LHCN-M2 (cell line): Measurements from ENCODE around the gene ZKSCAN5. TPM values are rescaled to one million over a fixed set of nuclear protein-coding genes. Genes with fewer than 3 reads are reported as not detected.

ENCODE experiments used
- DNase-seq: peaks from one replicate; pipeline ENCODE4 v3.0.0-alpha.2; 2012; ENCODE audit warnings: low read depth
- polyA plus RNA-seq: library from polyadenylated mRNA; unstranded; fragments of >200 nt; gene quantifications from one replicate; pipeline ENCODE4 v1.2.1, GENCODE V29; 2012; ENCODE audit warnings: missing spikeins
- total RNA-seq: library from RNA; depleted of rRNA; stranded (reverse); fragments of >200 nt; gene quantifications from 2 replicates; pipeline ENCODE4 v1.2.3, GENCODE V29; 2014; rRNA removed

The ZKSCAN5 gene
- 18.7 and 22.6 TPM in 2 replicates for total RNA-seq
- polyA plus RNA-seq = 8.6 TPM

GRCh38 chr7:99504603-99505323 lies at the start of gene ZKSCAN5:
Gene ZKSCAN5 (plus strand): TSS chr7:99504662. CDS start chr7:99506045, 1,383 bp downstream.
- DNase-seq = peak; percentile 98

DNA sequence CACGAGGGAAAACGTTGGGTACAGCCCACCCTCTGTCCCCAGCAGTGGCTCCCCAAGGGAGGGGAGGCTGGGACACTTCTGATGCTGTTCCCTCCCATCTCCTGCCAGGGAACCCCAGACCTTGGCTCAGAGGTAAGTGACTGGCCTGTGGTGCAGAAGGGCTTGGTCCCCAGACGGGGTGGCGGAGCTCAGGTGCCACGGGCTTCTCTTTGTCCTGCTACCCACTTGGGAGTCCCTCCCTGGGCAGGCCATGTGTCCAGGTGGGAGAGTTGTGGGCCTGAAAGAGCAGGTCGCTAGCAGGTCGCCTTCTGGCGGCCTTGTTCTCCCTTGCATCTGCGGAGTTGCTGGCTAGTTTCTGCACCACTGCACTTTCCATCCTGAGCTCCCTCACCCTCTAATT lies 48.6 kb upstream of the ZKSCAN5 start:
- DNase-seq = no peak

DNA sequence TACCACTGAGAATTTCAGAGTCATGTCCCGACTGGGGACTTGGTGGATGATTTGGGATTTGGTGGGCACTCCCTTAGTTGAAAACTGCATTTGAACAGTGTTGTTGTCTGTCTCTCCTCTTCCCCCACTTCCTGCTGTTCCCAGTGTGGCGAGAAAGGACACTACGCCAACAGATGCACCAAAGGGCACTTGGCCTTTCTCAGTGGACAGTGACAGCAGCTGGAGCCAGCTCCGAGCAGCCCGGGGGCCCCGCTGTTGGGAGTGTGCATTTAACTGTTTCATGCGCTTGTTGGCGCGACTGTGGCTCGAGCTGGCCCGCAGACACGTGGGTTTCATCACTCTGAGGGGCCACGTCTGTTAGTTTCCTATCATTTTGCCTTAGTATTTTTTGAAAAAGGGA lies 48.2 kb upstream of the ZKSCAN5 start:
- no peak for DNase-seq

DNA sequence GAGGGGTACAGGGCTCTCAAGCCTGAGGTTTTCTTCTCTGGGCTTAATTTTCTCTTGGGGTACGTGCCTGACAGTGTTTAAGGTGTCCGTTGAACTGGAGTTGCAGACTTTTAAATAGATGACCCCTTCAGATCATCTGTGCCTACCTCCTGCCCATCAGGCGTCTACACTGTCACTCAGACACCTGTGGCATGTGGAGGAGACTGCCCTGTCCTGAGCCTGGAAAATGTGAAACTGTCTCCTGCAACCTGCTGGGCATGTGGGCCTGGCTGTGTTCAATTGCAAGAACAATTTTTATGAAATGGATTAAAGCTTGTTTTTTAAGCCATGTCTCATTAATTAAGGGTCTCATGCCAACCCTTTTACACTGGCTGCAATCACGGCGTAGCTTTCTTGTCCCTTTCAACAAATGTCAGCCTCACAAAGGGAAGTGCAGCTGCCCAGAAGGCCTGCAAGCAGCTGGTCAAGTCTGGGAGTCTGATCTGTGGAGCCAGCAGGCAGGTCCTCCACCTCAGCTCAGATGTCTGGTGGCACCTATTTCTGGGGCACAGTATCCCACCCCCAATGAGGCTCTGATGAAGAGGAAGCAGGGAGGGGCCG lies 47.3 kb upstream of the ZKSCAN5 start:
- no peak for DNase-seq

DNA sequence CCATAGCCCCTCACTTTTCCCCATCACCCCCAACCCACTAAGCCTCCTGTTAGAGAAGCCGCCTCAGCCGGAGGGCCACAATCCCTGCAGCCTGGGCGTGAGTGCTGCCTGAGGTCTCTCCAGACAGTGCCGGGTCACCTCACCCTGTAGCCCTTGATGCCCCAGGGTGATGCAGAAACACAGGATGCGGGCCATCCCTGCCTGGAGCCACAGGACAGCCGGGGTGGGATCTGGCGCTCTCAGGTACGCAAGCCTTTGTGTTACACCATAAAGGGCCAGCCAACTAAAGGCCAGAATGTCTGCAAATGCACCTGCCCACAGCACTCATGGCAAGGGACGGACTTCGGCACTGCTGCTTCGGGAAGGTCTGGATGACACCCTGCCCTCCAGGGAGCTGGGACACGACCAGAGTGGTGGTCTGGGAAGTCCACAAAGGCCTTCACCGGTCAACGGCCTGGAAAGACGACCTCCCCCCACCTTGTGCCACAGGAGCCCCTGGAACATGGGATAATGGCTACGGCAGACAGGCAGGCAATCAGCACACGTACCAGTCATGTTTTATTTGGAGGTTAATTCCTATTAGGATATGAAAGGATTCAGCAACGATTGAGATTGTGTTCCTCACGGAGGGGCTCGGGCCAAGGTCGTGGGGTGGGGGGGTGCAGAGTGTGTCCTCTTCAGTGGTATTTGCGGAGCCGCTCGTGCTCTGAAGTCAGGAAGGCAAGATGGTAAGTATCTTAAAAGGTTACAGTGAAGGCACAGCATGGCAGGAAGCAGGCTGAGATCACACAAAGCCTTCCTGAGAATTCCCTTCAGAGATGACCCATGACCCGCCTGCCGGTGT lies 46.6 kb upstream of the ZKSCAN5 start:
- no peak for DNase-seq

DNA sequence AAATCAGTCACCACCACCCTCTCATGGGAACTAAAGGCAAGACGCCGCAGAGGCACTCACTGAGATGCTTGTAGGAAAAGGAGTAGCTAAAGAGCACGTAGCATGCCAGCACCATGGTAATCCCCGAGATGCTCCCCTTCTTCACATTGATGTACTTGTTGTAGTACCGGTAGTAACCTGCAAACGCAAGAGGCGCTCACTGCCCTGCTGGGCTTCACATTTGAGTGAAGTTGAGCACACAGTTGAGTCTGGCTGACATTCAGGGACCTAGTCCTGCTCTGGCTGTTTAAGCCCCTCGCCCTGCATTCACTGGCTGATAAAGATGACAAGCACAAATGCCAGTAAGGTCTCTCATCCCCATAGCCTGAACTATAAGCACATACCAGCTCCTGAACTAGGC lies 45.4 kb upstream of the ZKSCAN5 start:
- peak; percentile 35 for DNase-seq

DNA sequence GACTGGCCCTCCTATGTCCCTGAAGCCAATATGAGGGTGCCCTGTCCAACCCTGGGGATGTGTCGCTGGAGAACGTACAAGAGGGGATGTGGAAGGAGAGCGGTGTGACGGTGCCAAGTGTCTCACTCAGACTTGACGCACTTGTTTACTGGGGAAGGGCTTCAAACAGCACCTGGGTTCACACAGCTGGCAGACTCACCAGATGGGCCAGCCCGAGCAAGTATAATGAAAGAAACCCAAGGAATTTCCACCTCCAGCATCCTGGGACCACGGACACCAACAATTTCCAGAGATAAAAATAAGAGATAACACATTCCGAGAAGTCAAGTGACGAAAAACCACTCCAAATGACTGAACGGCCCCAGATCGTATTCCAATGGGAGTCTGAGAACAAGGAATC lies 43.8 kb upstream of the ZKSCAN5 start:
- DNase-seq = no peak

DNA sequence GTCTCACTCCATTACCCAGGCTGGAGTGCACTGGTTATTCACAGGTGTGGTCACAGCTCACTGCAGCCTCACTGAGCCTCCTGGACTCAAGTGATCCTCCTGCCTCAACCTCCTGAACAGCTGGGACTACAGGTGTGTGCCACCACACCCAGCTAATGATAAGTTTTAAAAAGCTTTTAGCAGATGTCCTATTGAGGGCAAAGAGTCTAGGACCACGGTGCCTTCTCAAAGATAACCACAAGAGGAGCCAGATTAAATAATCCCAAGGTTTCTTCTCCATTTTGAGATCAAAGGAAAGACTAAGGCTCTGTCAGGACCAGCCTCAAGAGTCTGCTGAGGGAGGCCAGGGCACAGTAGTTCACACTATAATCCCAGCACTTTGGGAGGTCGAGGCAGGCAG lies 43.2 kb upstream of the ZKSCAN5 start:
- no peak for DNase-seq

GRCh38 chr7:99465421-99465768 lies 39.1 kb upstream of the ZKSCAN5 start:
- no peak for DNase-seq

- DNase-seq = no peak
Observed at GRCh38 chr7:99468336-99468918, 36.0 kb upstream of the ZKSCAN5 start.

GRCh38 chr7:99469381-99470065 lies 34.9 kb upstream of the ZKSCAN5 start:
- peak; percentile 22 for DNase-seq

DNA sequence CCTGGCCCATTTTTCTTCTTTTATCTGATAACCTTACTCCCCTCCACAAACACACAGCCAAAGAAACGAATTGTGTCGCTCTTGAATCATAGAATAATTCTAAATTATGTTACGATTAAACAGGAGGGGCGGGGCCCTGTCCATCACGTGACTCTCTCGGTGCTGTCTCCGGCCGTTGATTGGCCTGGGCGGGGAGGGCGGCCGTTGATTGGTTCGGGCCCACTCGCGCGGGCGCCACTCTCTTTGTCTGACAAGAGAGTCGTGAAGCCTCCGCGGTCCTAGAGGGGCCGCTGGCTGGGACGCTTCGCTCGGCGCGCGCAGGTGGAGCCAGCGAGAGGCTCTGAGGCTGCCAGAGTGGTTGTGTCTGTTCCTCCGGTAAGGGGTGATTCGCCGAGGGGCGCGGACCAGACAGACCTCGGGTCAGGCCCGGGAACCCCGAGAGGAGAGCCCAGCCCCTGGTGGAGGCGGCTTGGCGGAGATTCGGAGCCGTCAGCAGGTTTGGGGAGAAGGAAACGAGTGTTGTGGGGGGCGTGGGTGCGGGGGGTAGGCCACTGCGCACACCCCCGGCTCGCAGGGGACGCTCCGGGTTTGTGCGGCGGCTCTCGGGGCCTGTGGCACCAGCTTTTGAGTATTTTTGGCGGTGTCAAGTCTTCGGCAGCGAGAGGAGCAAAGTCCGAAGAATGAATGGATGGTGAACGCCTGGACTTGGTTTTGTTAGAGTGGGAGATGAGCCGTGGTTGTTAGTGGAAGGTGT lies 31.7 kb upstream of the ZKSCAN5 start, which contains the start of gene ZNF789:
ZNF789 (plus strand) TSS at position 330 of the 754 bp plus-strand sequence. CDS start 3,567 bp downstream, outside the sequence.
- DNase-seq = peak; percentile 97

- peak; percentile 78 for DNase-seq
Observed at GRCh38 chr7:99473315-99473596, 31.2 kb upstream of the ZKSCAN5 start.

DNA sequence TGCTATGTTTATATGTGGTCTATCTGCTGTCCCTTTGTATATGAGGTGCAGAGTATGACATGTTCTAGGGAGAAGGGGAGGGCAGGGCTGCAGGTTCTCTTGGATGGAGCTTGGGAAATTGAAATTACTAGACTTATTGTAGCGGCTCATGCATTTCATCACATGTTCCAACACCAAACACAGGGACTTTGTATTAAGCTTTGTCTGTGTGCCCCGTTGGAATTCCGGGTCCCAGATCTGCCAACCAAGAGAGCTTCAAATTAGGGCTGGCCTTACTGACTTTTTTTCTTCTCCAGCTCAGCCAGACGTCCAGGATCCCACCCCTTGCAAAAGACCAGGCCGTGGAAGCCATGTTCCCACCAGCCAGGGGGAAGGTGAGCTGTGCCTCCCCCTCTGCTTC lies 28.4 kb upstream of the ZKSCAN5 start:
- DNase-seq = no peak

GRCh38 chr7:99478464-99479440 lies 25.7 kb upstream of the ZKSCAN5 start:
- DNase-seq = no peak

GRCh38 chr7:99485094-99485493 lies 19.4 kb upstream of the ZKSCAN5 start:
- DNase-seq = peak; percentile 47

GRCh38 chr7:99489235-99489634 lies 15.2 kb upstream of the ZKSCAN5 start:
- no peak for DNase-seq

- no peak for DNase-seq
Observed at GRCh38 chr7:99490878-99491277, 13.6 kb upstream of the ZKSCAN5 start.

DNA sequence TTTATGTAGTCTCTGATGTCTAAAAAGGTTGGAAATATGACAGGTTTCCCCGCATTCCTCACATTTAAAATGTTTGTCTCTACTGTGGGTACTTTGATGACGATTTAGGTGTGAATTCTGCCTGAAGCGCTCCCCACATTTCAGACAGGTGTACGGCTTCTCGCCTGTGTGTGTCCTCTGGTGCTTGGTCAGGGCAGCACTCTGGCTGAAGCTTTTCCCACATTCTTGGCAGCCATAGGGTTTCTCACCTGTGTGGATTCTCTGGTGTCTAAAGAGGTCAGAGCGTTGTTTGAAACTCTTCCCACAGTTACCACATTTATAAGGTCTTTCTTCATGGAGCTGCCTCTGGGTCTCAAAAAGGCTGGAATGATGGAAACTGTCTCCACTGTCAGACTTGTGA lies 10.6 kb upstream of the ZKSCAN5 start:
- DNase-seq = no peak
